Measurements from ENCODE around the gene SERINC5. TPM values are rescaled to one million over a fixed set of nuclear protein-coding genes. Genes with fewer than 3 reads are reported as not detected.
"Not testable (repeated sequence)": the region's sequence is repeated elsewhere in the genome, so short reads cannot be mapped to it uniquely, and the experiment has no call there.

Gene SERINC5
- 29.3 TPM for polyA plus RNA-seq (2013, experiment 1 of 2)
- 30.3 TPM for polyA plus RNA-seq (2013, experiment 2 of 2)

GRCh38 chr5:80255811-80256712, at the start of gene SERINC5:
Gene SERINC5 (minus strand): TSS chr5:80256048. CDS start chr5:80255922, 126 bp downstream.
- Histone ChIP-seq H3K9me3 (replicated peaks in 1 of 2; ENCODE audit: control insufficient read depth in 2 of 2, insufficient read depth in 1 of 2, low read depth in 1 of 2, low read length in 2 of 2) (no peaks in the 10 kb centered on the region), H2AK5ac (ENCODE audit: low read depth, low read length) (peak within 1 kb of the TSS; percentile 57), H3K27ac (replicated peaks; ENCODE audit: low read length) (peak within 1 kb of the TSS; percentile 77), H3K4me3 (ENCODE audit: low read length in 2 of 2) (peak within 1 kb of the TSS; percentile 89 to 97), H4K91ac (ENCODE audit: low read depth, low read length, poor library complexity) (no peak within 1 kb of the TSS), H2BK12ac (ENCODE audit: low read length) (peak within 1 kb of the TSS; percentile 91), H2BK15ac (ENCODE audit: low read length) (no peak within 1 kb of the TSS), H3K4ac (ENCODE audit: low read length) (no peak within 1 kb of the TSS), H2BK5ac (ENCODE audit: low read length) (peak within 1 kb of the TSS; percentile 40), H2BK120ac (ENCODE audit: low read depth, low read length) (peak within 1 kb of the TSS; percentile 11), H3K4me1 (ENCODE audit: control insufficient read depth in 2 of 2, insufficient read depth in 1 of 2, low read depth in 1 of 2, low read length in 2 of 2) (peaks cover 13 to 18% of the 10 kb centered on the region in 2 donors), H3K18ac (ENCODE audit: low read length) (peak within 1 kb of the TSS; percentile 96), H3K14ac (ENCODE audit: low read length) (no peak within 1 kb of the TSS), H3K36me3 (replicated peaks in 1 of 2; ENCODE audit: control insufficient read depth in 2 of 2, insufficient read depth in 2 of 2, low read length in 2 of 2) (no peaks in the 10 kb centered on the region), H3K4me2 (ENCODE audit: insufficient read depth, low read length, poor library complexity, severe bottlenecking) (peak within 1 kb of the TSS; percentile 86), H3K23ac (ENCODE audit: low read depth, low read length, poor library complexity) (peak within 1 kb of the TSS; percentile 90), H2AFZ (ENCODE audit: low read length) (peak within 1 kb of the TSS; percentile 95), H4K8ac (ENCODE audit: low read depth, low read length) (no peak within 1 kb of the TSS), H3K9ac (ENCODE audit: low read depth, low read length, poor library complexity) (peak within 1 kb of the TSS; percentile 88), H3K27me3 (ENCODE audit: control insufficient read depth in 3 of 3, insufficient read depth in 3 of 3, low read depth in 1 of 3, low read length in 3 of 3) (peaks cover 0 to 8% (median 0%) of the 10 kb centered on the region in 3 experiments), H3K79me1 (ENCODE audit: low read depth, low read length) (peaks cover 9% of the 10 kb centered on the region)
- WGBS, 2 donors (ENCODE audit: extremely low coverage in 2 of 2, insufficient read length in 2 of 2, insufficient replicate concordance in 1 of 2), result no CpG with 5 or more reads among the region's 87 CpGs
- peak; percentile 60 for DNase-seq (ENCODE audit: low spot score)

- no peak overlapping the region for H3K9ac ChIP-seq (ENCODE audit: low read depth, low read length, poor library complexity)
- no peaks in the 10 kb centered on the region for H3K27me3 ChIP-seq (ENCODE audit: control insufficient read depth in 3 of 3, insufficient read depth in 3 of 3, low read depth in 1 of 3, low read length in 3 of 3)
Measured at GRCh38 chr5:80302636-80303035, 46.8 kb upstream of the SERINC5 start.

GRCh38 chr5:80301342-80301741, 45.5 kb upstream of the SERINC5 start:
- no CpG with 5 or more reads among the region's 34 CpGs for WGBS, 2 donors (ENCODE audit: extremely low coverage in 2 of 2, insufficient read length in 2 of 2, insufficient replicate concordance in 1 of 2)
- DNase-seq (ENCODE audit: low spot score), result not testable (repeated sequence)

More at GRCh38 chr5:80302636-80303035, 46.8 kb upstream of the SERINC5 start:
- no peak overlapping the region for H2BK15ac ChIP-seq (ENCODE audit: low read length)
- H4K8ac ChIP-seq (ENCODE audit: low read depth, low read length), result no peak overlapping the region
- H2BK12ac ChIP-seq (ENCODE audit: low read length), result peak overlapping the region; percentile 95
- H3K27ac ChIP-seq (replicated peaks; ENCODE audit: low read length), result no peak overlapping the region
- no peak overlapping the region for H2AFZ ChIP-seq (ENCODE audit: low read length)
- H2AK5ac ChIP-seq (ENCODE audit: low read depth, low read length), result peak overlapping the region; percentile 71
- no peak overlapping the region for H3K4me3 ChIP-seq (ENCODE audit: low read length in 2 of 2)
- H4K91ac ChIP-seq (ENCODE audit: low read depth, low read length, poor library complexity), result no peak overlapping the region
- peak overlapping the region; percentile 76 for H2BK120ac ChIP-seq (ENCODE audit: low read depth, low read length)
- WGBS, 2 donors (ENCODE audit: extremely low coverage in 2 of 2, insufficient read length in 2 of 2, insufficient replicate concordance in 1 of 2), result no CpG with 5 or more reads among the region's 11 CpGs
- H2BK5ac ChIP-seq (ENCODE audit: low read length), result no peak overlapping the region
- peaks cover 0 to 2% of the 10 kb centered on the region in 2 donors for H3K4me1 ChIP-seq (ENCODE audit: control insufficient read depth in 2 of 2, insufficient read depth in 1 of 2, low read depth in 1 of 2, low read length in 2 of 2)
- H3K36me3 ChIP-seq (replicated peaks in 1 of 2; ENCODE audit: control insufficient read depth in 2 of 2, insufficient read depth in 2 of 2, low read length in 2 of 2), result no peaks in the 10 kb centered on the region
- no peaks in the 10 kb centered on the region for H3K79me1 ChIP-seq (ENCODE audit: low read depth, low read length)
- H3K18ac ChIP-seq (ENCODE audit: low read length), result peak overlapping the region; percentile 15
- H3K23ac ChIP-seq (ENCODE audit: low read depth, low read length, poor library complexity), result no peak overlapping the region
- H3K14ac ChIP-seq (ENCODE audit: low read length), result no peak overlapping the region
- peaks cover 0 to 10% of the 10 kb centered on the region in 2 donors for H3K9me3 ChIP-seq (replicated peaks in 1 of 2; ENCODE audit: control insufficient read depth in 2 of 2, insufficient read depth in 1 of 2, low read depth in 1 of 2, low read length in 2 of 2)
- H3K4me2 ChIP-seq (ENCODE audit: insufficient read depth, low read length, poor library complexity, severe bottlenecking), result no peak overlapping the region
- DNase-seq (ENCODE audit: low spot score), result no peak
- no peak overlapping the region for H3K4ac ChIP-seq (ENCODE audit: low read length)

GRCh38 chr5:80300796-80301195, 44.9 kb upstream of the SERINC5 start:
- H2BK5ac ChIP-seq (ENCODE audit: low read length); DNase-seq (ENCODE audit: low spot score); H3K4ac ChIP-seq (ENCODE audit: low read length); H4K8ac ChIP-seq (ENCODE audit: low read depth, low read length); H2AK5ac ChIP-seq (ENCODE audit: low read depth, low read length); H3K9ac ChIP-seq (ENCODE audit: low read depth, low read length, poor library complexity); H3K27me3 ChIP-seq (ENCODE audit: control insufficient read depth in 3 of 3, insufficient read depth in 3 of 3, low read depth in 1 of 3, low read length in 3 of 3); H3K18ac ChIP-seq (ENCODE audit: low read length); H2AFZ ChIP-seq (ENCODE audit: low read length); H3K27ac ChIP-seq (replicated peaks; ENCODE audit: low read length); H2BK15ac ChIP-seq (ENCODE audit: low read length); H3K36me3 ChIP-seq (replicated peaks in 1 of 2; ENCODE audit: control insufficient read depth in 2 of 2, insufficient read depth in 2 of 2, low read length in 2 of 2); H2BK12ac ChIP-seq (ENCODE audit: low read length); H3K79me1 ChIP-seq (ENCODE audit: low read depth, low read length); H3K23ac ChIP-seq (ENCODE audit: low read depth, low read length, poor library complexity); H3K14ac ChIP-seq (ENCODE audit: low read length); H3K4me2 ChIP-seq (ENCODE audit: insufficient read depth, low read length, poor library complexity, severe bottlenecking); H3K4me3 ChIP-seq (ENCODE audit: low read length in 2 of 2); H3K4me1 ChIP-seq (ENCODE audit: control insufficient read depth in 2 of 2, insufficient read depth in 1 of 2, low read depth in 1 of 2, low read length in 2 of 2); H4K91ac ChIP-seq (ENCODE audit: low read depth, low read length, poor library complexity); H2BK120ac ChIP-seq (ENCODE audit: low read depth, low read length): not testable (repeated sequence)
- no CpG with 5 or more reads among the region's 27 CpGs for WGBS, 2 donors (ENCODE audit: extremely low coverage in 2 of 2, insufficient read length in 2 of 2, insufficient replicate concordance in 1 of 2)
- H3K9me3 ChIP-seq (replicated peaks in 1 of 2; ENCODE audit: control insufficient read depth in 2 of 2, insufficient read depth in 1 of 2, low read depth in 1 of 2, low read length in 2 of 2), result peaks cover 0 to 10% of the 10 kb centered on the region in 2 donors

More at GRCh38 chr5:80301342-80301741, 45.5 kb upstream of the SERINC5 start:
- H3K79me1 ChIP-seq (ENCODE audit: low read depth, low read length); H2BK120ac ChIP-seq (ENCODE audit: low read depth, low read length); H4K8ac ChIP-seq (ENCODE audit: low read depth, low read length); H4K91ac ChIP-seq (ENCODE audit: low read depth, low read length, poor library complexity); H2AK5ac ChIP-seq (ENCODE audit: low read depth, low read length); H3K4me2 ChIP-seq (ENCODE audit: insufficient read depth, low read length, poor library complexity, severe bottlenecking); H2BK15ac ChIP-seq (ENCODE audit: low read length); H3K27ac ChIP-seq (replicated peaks; ENCODE audit: low read length); H3K36me3 ChIP-seq (replicated peaks in 1 of 2; ENCODE audit: control insufficient read depth in 2 of 2, insufficient read depth in 2 of 2, low read length in 2 of 2); H3K4ac ChIP-seq (ENCODE audit: low read length); H3K14ac ChIP-seq (ENCODE audit: low read length); H3K18ac ChIP-seq (ENCODE audit: low read length); H3K4me3 ChIP-seq (ENCODE audit: low read length in 2 of 2); H3K27me3 ChIP-seq (ENCODE audit: control insufficient read depth in 3 of 3, insufficient read depth in 3 of 3, low read depth in 1 of 3, low read length in 3 of 3); H3K23ac ChIP-seq (ENCODE audit: low read depth, low read length, poor library complexity); H3K4me1 ChIP-seq (ENCODE audit: control insufficient read depth in 2 of 2, insufficient read depth in 1 of 2, low read depth in 1 of 2, low read length in 2 of 2); H2BK5ac ChIP-seq (ENCODE audit: low read length); H2BK12ac ChIP-seq (ENCODE audit: low read length); H3K9ac ChIP-seq (ENCODE audit: low read depth, low read length, poor library complexity); H2AFZ ChIP-seq (ENCODE audit: low read length): not testable (repeated sequence)
- peaks cover 0 to 10% of the 10 kb centered on the region in 2 donors for H3K9me3 ChIP-seq (replicated peaks in 1 of 2; ENCODE audit: control insufficient read depth in 2 of 2, insufficient read depth in 1 of 2, low read depth in 1 of 2, low read length in 2 of 2)

Measured in neuronal stem cell (in vitro differentiated cells).